Measurements from ENCODE around the gene THSD4. TPM values are rescaled to one million over a fixed set of nuclear protein-coding genes. Genes with fewer than 3 reads are reported as not detected.
"Not testable (repeated sequence)": the region's sequence is repeated elsewhere in the genome, so short reads cannot be mapped to it uniquely, and the experiment has no call there.

Gene THSD4
- total RNA-seq, 1 donor from 2014 or later, result 80.7 TPM

- no peak for DNase-seq
- intact Hi-C loops (cut with micrococcal nuclease), result no loop called here
- ATAC-seq, result no peak
Observed at GRCh38 chr15:71171195-71171594, 55.9 kb downstream of the THSD4 start.

DNA sequence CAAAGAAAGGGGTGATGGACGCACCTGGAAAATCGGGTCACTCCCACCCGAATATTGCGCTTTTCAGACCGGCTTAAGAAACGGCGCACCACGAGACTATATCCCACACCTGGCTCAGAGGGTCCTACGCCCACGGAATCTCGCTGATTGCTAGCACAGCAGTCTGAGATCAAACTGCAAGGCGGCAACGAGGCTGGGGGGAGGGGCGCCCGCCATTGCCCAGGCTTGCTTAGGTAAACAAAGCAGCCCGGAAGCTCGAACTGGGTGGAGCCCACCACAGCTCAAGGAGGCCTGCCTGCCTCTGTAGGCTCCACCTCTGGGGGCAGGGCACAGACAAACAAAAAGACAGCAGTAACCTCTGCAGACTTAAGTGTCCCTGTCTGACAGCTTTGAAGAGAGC lies 59.1 kb downstream of the THSD4 start:
- DNase-seq; intact Hi-C loops (cut with micrococcal nuclease); ATAC-seq: not testable (repeated sequence)

DNA sequence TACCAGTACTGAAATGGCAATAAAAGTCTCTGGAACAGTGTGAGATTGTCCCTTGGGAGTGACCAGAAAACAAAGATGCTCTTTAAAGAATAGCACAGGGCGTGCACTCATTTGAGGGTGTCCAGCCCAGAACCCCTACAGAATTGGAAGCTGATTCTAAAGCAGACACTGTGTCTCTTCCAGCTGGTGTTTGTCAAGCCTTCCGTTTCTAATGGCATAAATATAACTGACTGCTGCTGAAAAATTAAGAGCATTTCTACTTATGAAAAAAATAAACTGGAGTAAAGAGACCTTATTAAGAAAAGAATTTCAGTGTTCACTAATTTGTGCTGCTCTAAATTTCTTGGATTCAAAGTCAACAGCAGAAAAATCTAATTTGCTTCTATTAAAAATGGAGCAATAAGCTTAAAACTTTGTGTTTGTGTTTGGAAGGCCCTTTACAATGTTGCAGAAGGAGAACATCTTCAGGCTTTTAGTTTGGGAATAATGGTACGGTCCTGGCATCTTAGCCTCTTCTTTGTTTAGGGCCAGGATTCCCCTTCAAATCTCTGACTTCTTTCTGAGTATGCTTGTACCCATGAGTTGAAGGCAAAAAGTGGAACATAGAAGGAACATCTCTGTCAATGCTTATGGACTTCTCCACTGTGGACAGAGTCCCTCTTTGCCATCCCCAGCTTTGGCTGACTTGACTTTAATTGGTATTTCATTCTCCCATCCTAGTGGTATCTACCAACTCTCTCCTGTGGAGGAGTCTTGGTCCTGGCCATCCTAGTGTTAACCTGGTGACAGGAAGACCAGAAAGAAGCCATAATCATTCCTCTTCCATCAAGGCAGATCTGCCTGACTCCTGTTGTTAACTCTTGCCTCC lies 65.9 kb downstream of the THSD4 start:
- ATAC-seq (peak; percentile 29), DNase-seq (no peak)
- intact Hi-C loops (cut with micrococcal nuclease), result no loop called here

DNA sequence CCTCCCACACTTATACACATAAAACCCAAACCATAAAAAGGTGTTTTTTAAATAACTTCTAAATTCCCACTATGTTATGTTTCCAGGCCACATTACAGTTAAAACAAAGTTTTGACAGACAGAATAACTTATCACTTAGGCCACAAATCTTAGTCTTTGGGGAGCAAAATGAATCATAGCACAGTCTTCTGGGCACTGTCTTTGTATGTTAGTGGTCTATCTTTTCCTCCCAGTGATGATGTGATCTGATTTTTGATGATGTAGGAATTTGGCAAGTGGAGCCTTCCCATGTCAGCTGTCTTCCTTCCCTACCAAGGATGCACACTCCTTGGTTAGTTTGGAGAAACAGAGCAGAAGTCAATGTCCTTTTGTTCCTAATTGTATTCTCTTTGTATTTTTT lies 67.3 kb downstream of the THSD4 start:
- intact Hi-C loops (cut with micrococcal nuclease), result no loop called here
- DNase-seq (no peak), ATAC-seq (no peak)

DNA sequence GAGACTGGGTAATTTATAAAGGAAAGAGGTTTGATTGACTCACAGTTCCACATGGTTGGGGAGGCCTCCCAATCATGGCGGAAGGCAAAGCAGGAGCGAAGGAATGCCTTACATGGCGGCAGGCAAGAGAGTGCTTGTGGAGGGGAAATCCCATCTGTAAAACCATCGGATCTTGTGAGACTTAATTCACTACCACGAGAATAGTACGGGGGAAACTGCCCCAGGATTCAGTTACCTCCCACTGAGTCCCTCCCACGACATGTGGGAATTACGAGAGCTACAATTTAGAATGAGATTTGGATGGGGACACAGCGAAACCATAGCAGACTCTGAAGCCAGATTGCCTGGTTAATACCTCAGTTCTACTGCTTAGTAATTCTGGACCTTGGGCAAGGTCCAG lies 67.8 kb downstream of the THSD4 start:
- intact Hi-C loops (cut with micrococcal nuclease), result no loop called here
- ATAC-seq (no peak), DNase-seq (no peak)

DNA sequence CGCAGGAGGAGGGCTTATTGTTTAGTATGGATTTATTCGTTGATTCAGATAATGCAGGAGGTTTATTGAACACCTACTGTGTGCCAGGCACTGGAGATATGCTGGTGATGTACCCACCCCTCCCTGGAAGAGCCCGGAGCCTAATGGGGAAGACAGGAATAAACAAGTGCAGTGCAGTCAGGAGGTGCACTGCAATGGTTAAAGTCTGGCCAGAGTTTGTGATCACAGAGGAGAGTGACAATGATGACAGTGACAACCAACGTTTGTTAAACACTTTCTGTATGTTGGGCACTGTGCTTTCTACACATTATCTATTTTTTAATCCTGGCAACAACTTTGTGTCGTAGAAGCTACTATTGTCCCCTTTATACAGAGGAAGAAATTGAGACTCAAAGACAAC lies 70.4 kb downstream of the THSD4 start:
- intact Hi-C loops (cut with micrococcal nuclease), result no loop called here
- peak; percentile 57 for ATAC-seq

GRCh38 chr15:71186267-71186666 lies 71.0 kb downstream of the THSD4 start:
- peak; percentile 59 for DNase-seq
- intact Hi-C loops (cut with micrococcal nuclease), result no loop called here
- ATAC-seq, result peak; percentile 92

More for the DNA sequence above, 70.4 kb downstream of the THSD4 start:
- DNase-seq, result no peak

DNA sequence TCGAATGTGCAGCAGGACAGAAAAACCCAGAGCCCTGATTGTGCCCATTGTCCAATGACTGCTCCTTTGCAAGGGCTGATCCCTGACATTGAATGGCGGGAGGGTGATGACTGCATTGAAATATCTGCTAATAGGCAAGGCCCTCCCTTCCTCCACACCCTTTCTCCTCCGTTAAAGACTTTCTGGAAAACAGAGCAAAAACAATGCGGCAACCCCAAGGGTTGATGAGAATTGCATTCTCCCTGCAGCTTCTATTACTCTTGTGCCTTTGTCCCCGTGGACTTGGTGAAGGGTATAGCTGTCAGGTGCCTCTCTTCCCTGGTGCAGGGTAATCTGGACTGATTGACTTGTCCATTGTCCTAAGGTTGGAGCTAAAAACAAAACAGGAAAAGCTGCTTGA lies 71.8 kb downstream of the THSD4 start:
- DNase-seq, result no peak
- intact Hi-C loops (cut with micrococcal nuclease), result no loop called here
- no peak for ATAC-seq

GRCh38 chr15:71187526-71187925 lies 72.3 kb downstream of the THSD4 start:
- intact Hi-C loops (cut with micrococcal nuclease), result no loop called here
- no peak for ATAC-seq
- DNase-seq, result no peak

DNA sequence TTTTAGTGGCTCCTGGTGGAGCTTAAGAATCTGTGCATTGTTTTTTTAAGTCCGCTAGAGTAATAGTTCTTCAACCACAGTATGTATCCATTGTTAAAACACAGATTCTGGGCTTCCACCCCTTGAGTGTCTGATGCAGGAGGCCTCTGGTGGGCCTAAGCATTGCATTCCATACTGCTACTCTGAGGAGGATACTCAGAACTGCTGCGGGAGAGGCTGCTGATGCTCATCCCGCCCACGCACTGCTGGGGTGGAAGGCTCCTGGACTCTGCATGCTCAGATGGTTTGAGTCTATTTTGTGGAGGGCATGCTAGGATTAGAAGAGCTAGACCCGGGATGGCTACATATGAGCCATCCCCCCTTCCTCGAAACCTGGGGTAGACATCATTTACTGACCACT lies 74.4 kb downstream of the THSD4 start:
- ATAC-seq (no peak), DNase-seq (no peak)
- intact Hi-C loops (cut with micrococcal nuclease), result no loop called here

GRCh38 chr15:71191296-71191695 lies 76.0 kb downstream of the THSD4 start:
- DNase-seq, result no peak
- no peak for ATAC-seq
- intact Hi-C loops (cut with micrococcal nuclease), result no loop called here

- intact Hi-C loops (cut with micrococcal nuclease), result no loop called here
Observed at GRCh38 chr15:71192816-71193215, 77.5 kb downstream of the THSD4 start.

DNA sequence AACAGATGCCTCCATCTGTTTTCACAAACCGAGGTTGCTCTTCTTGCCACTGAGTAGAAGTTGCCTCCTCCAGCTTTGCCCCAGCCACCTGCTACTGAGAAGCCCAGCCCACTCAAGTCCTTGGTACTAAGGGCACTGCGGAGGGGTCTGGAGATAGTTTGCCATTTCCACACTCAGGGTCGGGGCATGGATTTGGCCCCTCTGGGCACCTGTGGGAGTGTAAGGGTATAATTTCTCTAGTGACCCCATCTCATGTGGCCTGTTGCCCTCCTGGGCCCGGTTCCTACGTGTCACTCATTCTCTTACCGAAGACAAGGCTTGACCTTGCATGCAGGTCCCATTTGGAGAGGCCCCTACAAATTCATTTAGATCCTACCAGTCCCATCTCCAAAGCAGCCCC lies 79.0 kb downstream of the THSD4 start:
- no peak for DNase-seq
- intact Hi-C loops (cut with micrococcal nuclease), result no loop called here
- no peak for ATAC-seq

More at GRCh38 chr15:71192816-71193215, 77.5 kb downstream of the THSD4 start:
- DNase-seq (no peak), ATAC-seq (no peak)

DNA sequence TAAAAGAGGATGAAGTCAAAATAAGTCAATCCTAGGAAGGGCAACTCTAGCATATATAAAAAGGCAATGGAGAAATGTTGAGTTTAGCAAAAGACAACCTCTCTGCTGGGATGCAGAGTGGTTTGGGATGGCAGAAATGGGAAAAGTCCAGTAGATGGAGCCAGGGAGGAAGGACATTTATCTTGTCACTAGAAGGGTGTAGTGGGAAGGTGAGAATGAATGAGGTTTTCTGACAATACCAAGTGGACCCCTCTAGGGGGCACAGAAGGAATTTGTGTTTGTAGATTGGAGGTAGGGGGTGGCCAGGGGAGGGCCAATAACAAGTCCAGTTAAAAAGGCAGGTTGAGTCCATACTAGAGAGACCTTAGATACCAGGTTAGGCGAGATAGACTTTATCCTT lies 80.0 kb downstream of the THSD4 start:
- ATAC-seq (no peak), DNase-seq (no peak)
- intact Hi-C loops (cut with micrococcal nuclease), result no loop called here

GRCh38 chr15:71197620-71198019 lies 82.3 kb downstream of the THSD4 start:
- ATAC-seq (no peak), DNase-seq (no peak)
- intact Hi-C loops (cut with micrococcal nuclease), result no loop called here

DNA sequence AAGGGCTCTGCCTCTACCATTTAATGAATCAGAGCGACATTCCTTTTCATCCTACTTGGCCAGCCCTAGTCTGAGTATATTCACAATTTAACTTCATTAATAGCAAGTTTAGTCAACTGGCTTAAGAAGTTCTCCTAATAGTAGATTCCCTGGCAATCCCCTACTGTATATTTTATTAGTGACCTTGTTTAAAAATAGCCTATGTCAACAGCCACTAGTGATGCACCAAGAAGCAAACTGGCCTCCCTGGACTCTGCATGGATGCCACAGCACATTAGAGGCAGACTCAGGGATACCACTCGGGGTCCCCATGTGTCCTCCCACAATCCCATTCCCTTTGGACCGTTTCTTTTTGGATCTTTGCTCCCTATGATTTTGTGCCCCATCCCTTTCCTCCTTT lies 83.6 kb downstream of the THSD4 start:
- DNase-seq (no peak), ATAC-seq (peak; percentile 68)
- intact Hi-C loops (cut with micrococcal nuclease), result no loop called here

DNA sequence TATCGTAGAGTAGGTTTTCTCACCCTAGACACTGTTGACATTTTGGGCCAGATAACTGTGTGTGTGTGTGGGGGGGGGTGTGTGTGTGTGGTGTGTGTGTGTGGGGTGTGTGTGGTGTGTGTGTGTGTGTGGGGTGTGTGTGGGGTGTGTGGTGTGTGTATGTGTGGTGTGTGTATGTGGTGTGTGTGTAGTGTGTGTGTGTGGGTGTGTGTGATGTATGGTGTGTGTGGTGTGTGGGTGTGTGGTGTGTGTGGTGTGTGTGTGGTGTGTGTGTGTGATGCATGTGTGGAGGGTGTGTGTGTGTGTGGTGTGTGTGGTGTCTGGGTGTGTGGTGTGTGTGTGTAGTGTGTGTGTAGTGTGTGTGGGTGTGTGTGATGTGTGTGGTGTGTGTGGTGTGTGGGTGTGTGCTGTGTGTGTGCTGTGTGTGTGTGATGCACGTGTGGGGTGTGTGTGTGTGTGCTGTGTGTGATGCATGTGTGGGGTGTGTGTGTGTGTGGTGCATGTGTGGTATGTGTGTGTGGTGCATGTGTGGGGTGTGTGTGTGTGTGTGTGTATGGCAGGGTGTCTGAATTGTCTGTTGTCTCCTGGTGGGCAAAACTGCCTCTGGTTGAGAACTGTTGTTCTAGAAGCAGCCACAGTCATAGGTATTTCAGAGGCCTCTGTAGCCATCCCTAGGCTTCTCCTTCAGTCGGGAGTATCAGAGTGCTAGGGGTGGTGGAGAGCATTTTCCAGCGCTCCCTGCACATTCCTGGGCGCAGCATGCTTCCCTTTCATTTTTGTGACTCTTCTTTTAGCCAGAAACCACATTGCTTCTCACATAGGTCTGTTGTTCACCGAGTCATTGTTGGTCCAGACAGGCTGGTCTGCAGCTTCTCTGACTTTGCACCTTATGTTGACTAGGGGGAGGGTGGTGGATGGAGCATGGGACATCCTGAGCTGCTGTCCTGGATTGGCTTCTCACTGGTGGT lies 84.4 kb downstream of the THSD4 start:
- peak; percentile 9 for ATAC-seq
- no peak for DNase-seq
- intact Hi-C loops (cut with micrococcal nuclease), result no loop called here

- no peak for ATAC-seq
- DNase-seq, result peak; percentile 34
- intact Hi-C loops (cut with micrococcal nuclease), result no loop called here
Observed at GRCh38 chr15:71201477-71201876, 86.2 kb downstream of the THSD4 start.

GRCh38 chr15:71202712-71203111 lies 87.4 kb downstream of the THSD4 start:
- ATAC-seq, result peak; percentile 45
- intact Hi-C loops (cut with micrococcal nuclease), result no loop called here
- no peak for DNase-seq

All from left ventricle myocardium superior (tissue), 1 donor.